Stimulated activated CD8-positive, alpha-beta memory T cell treated with anti-CD3 and anti-CD28 coated beads, Interleukin-7, amount 100 ng/mL, for 4 hours (primary cell): ENCODE measurements around the gene CASZ1.

Experiments used
- DNase-seq, 2 donors: peaks; one replicate each; pipeline ENCODE4 v3.0.0-alpha.2; 2020; ENCODE audit warnings: low read depth in 2 of 2

The CASZ1 gene

DNA sequence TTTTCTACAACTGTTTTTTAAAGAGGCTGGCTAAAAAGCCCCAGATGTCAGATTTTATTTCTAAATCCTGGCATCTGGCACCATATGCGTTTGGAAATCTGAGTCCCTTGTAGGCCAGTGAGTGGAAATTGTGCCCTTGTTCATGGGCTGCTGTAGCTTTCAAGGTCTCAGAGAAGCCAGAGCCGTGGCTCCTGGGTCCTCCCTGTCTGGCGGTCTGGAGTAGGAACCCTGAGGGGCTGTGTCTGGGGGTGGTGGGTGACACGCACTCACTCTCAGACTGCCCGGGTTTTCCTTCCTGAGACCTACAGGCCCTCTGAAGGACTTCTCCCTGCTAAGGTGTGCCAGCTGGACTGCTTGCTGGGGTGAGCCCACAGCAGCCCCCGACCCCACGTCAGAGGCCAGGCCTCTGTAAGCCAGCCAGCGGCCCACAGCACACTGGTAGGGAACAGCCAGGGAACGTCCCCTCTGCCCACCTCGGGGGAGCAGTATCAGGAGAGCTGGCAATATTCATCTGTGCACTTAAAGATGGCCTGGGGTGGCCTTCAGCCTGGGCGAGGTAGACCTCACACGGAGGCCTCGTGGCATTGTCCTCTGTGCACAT, 170.2 kb downstream of the CASZ1 start:
- no peak for DNase-seq

DNA sequence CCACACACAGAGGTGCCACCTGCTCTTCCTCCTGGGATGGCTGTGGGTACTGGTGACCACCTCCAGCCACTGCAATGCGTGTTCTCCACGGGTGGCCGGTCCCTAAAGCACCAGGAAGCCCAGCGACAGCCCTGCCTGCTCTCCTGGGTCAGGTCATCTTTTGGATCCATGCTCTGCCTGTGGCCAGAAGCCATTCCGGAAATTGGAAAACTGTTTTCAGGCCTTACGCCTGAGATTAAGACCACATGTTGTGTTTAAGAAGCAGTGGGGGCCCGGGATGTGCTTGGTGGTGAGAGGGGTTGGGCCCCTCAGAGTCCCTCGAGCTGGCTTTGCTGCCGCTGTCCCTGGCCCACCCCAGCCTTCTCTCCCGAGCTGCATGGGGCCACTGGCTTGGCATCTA, 170.9 kb downstream of the CASZ1 start:
- DNase-seq = no peak

DNA sequence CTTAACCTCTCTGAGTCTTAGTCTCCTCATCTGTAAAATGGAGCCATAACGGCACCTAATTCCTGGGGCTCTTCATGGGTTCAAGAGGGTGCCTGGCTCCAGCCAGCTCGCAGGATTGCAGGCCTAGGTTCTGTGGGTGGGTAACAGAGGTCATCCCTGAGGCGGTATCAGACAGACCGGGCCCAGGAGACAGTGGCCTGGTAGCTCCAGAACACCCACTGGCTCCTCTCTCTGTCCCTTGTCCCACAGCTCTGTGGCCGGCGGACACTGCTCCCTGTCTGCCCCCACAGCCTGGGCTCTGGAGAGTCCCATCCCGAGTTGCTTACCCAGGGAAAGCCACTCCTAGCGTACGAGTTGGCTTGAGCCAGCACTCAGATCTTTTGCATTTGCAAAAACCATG, 171.4 kb downstream of the CASZ1 start:
- DNase-seq = no peak

DNA sequence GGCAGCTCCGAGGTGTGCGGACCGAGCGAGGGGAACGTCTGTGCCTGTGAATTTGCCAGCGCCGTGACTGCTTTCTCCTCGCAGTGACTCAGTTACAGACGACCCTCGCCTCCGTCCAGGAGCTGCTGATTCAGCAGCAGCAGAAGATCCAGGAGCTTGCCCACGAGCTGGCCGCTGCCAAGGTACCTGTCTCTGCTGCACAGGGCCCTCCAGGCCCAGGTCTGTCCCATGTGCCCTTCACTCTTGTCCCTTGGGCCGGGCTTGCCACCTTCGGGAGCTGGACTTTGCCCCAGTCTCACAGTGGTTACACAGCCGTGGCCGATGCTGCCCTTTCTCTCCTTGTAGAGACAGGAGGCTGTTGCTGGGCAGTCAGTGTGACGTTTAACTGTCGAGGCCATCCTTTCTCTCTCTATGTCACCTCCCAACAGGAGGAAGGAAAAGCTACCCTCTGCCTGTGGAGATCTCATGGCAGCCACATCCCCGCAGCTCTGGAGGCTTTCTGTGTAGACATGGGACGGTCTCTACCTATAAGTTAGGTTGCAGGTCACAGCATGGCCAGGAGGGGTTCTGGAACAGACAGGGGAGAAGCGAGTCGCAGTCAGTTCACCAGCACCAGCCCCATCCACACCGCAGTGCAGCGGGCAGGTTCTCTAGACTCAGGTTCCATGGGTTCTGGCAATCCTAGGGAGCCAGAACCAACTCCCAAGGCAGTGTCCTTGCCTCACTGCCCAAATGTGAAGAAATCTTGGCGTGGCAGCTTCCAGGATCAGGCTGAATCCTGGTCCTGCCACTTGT, 172.0 kb downstream of the CASZ1 start:
- DNase-seq = no peak

GRCh38 chr1:10623686-10624145, 172.7 kb downstream of the CASZ1 start:
- no peak for DNase-seq

DNA sequence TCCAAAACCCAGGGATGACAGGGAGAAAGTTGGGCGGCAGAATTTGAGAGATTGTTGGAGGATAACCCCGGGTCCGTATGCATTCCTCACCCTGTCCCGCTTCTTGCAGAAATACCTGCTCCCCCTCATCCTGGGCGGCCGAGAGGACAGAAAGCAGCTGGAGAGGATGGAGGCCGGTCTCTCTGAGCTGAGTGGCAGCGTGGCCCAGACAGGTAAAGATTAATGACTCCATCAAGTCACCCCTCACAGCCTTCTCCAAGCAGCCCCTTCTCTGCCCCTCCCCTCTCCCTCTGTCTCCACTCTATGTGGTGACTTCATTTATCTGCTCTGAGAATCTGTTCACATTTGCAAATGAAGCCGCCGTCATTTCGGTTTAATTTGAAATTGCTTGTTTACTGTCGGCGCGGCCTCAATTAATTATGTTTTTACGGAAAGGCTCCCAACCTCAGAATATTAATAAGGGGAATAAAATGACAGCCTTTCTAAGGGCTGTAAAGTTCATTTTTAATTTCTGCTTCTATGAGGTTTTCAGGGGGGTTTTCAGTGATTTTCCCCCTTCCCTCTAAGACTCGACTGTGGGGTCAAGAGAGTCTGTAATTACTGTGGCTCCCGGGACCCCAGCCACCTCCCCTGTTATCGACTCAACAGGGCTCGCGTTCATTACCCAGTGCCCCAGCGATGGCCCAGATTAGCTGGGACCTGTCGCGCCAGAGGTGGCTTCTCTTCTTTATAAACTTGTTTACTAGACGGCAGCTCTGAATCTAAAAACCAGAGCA, 173.3 kb downstream of the CASZ1 start:
- no peak for DNase-seq

GRCh38 chr1:10621906-10622305, 174.5 kb downstream of the CASZ1 start:
- no peak for DNase-seq

DNA sequence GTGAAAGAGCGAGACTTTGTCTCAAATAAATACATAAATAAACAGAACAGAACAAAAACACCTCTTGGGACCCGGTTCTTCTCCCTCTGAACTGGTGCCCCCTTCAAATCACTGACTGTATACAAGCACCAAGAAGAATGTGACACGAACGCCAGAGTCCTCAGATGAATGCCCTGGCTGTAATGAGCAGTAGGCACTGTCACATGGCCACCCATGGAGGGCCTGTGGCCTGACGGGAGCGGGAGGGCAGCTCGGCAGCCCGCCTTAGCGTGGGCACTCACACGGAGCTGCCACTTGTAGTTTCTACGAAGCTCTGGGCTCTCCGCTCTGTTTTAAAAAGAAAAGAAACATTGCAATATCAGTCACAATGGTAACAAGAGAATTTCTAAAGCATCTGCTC, 175.7 kb downstream of the CASZ1 start:
- DNase-seq = no peak

DNA sequence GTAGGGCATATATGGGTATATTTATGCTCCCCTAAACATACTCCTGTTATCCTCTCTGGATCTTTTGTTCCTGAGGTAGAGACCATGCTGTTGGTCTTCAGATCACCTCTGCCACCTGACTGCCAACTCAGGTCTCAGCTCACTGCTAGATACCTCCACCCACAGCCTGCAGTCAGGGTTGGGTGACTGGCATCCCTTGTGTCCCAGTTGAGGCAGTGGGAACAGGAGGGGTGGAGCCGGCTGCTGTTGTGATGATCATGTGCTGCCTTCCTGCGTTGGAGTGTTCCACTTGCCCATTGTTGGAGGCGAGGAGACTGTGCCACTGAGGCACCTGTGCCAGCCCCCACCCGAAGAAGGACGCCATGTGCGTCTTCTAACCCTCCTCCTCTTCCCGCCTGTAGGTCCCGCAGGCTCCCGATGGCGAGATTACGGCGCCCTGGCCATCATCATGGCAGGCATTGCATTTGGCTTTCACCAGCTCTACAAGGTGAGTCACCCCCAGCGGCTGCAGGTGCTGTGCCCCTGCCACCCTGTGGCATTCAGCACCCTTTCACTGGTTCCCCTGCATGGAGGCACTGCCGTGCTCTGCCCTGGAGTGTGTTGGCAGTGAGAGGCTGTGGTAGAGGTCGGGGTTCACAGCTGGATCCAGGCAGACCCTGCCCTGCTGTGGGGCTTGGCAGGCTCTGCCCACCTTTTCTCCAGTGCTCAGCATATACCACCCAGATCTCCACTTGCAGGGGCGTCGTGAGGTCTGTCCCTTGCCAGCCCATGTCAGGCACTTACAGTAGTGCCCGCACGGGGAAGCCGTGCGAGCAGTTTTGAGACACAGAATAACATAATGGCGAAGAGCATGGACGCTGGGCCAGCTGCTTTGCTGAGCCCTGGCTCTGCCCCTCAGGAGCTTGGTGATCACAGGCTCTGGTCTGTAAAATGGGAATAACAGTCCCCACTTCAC, 178.2 kb downstream of the CASZ1 start:
- no peak for DNase-seq

GRCh38 chr1:10617318-10617717, 179.1 kb downstream of the CASZ1 start:
- DNase-seq = no peak

GRCh38 chr1:10616696-10617095, 179.8 kb downstream of the CASZ1 start:
- DNase-seq = no peak

- DNase-seq = no peak
Measured at GRCh38 chr1:10615932-10616671, 180.3 kb downstream of the CASZ1 start.

DNA sequence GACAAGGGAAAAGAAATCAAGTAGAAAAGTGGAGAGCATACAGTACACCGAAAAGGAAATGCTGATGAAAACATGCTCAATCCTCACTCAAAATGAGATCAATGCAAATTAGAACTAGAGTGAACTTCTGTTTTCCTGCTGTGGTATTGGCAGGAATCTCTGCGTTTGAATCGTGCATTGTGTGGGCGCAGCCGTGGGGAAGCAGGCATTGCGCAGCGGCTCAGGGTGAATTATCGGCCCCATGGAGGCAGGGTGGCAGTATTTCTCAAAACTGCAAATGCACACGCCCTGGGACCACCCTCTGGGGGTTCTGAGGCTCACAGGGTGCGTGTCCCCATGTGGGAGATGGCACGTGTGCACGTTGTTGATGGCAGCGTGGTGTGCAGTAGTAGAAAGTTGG, 181.1 kb downstream of the CASZ1 start:
- no peak for DNase-seq

GRCh38 chr1:10614377-10615225, 181.8 kb downstream of the CASZ1 start:
- DNase-seq = no peak

- DNase-seq = no peak
Measured at GRCh38 chr1:10613861-10614260, 182.6 kb downstream of the CASZ1 start.

DNA sequence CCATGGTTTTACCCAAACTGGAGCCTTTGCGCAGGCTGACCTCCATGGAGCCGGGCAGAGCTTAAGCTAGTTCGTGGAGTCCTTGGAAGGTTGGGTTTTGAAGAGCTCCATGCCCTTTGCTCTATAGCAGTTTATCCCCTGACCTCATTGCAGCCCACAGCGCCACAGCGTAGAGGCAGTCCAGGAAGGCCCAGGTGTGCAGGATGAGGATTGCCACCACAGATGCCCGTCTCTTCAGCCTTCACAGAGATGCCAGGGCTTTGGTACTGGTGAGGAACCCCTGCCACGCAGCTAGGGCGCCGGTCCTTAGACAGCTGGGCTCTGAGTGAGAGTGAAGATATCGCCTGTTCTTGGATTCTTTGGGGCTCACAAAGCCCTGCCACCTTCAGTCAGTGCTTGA, 183.1 kb downstream of the CASZ1 start:
- DNase-seq = no peak

DNA sequence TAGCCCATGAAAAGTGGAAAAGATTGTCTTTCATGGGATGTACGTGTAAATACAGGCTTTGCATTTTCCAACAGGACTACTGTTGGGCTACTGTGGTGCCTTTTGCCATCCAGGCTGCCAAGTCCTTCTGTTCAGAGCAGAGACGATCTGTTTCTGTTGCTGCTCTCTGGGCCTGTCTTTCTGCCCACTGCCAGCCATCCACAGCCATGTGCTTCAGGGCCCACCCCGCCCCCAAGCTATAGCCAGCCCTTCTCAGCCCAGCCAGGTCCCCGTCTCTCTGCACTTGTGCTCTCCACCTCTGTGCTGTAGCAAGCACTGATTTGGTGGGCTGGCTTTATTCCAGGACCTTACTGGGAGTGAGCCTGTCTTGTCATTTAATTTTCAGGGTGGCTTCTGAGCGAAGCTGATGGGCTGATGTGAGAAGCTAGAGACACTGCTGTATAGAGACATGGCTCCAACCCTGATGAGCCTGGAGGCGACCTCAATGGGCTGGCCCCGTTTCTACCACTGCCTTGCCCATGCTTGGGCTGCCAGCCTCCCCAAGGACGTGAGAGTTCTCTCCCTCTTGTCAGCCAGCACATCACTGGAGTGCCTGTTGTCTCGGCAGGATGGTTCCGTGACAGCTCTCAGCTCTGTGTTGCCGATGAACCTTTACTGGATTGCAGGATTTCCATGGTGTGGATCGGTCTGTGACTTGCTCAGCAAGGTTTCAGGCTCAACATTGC, 183.8 kb downstream of the CASZ1 start:
- no peak for DNase-seq

DNA sequence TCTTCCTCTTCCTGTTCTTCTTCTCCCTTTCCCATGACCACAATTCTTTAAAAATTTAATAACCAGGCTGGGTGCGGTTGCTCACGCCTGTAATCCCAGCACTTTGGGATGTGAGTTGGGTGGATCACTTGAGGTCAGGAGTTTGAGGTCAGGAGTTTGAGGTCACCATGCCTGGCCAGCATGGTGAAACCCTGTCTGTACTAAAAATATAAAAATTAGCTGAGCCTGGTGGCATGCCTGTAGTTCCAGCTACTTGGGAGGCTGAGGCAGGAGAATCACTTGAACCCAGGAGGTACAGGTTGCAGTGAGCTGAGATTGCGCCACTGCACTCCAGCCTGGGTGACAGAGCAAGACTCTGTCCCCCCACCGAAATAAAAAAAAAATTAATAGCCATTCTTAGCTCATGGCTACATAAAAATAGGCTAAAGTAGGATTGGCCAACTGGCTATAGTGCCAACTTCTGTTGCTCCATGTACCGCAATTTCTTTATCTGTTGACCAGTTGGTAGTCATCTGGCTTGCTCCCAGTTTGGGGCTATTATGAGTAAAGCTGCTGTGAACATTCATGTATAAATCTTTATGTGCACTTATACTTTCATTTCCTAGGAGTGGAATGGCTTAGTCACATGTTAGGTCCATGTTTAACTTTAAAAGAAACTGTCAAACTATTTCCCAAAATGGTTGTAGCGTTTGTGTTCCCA, 185.4 kb downstream of the CASZ1 start:
- DNase-seq = no peak

- DNase-seq = no peak
Measured at GRCh38 chr1:10608690-10609089, 187.8 kb downstream of the CASZ1 start.
